ENCODE results near the gene SMTNL2. TPM values are rescaled to one million over a fixed set of nuclear protein-coding genes. Genes with fewer than 3 reads are reported as not detected.
"Not testable (repeated sequence)": the region's sequence is repeated elsewhere in the genome, so short reads cannot be mapped to it uniquely, and the experiment has no call there.

SMTNL2 gene
- total RNA-seq, 1 donor from 2014 or later, result 8.6 TPM

DNA sequence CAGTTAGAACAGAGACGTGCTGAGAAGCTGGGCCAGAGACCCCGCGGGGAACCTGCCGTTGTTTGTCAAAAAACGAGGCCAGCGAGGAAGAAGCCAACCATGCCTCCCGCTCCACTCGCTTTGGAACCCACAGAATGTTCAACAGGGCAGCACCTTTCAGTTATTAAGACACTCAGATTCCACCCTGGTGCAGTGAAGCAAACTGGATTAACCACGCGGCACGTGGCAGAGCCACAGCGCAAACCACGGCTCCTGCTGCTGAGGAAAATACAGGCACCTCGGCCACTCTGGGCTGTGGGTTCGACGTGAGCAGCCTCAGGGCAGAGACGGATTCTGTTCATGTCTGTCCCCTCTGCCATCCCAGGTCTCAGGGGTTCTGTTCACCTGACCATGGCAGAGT lies 32.8 kb downstream of the SMTNL2 start:
- no peak for TF ChIP-seq CTCF (IDR thresholded peaks at IDR 0.05; ENCODE audit: unreplicated experiment)
- H3K9me3 Mint-ChIP-seq (ENCODE audit: low read depth), result peaks cover 3% of the 10 kb centered on the region
- peaks cover 5% of the 10 kb centered on the region for H3K4me1 Mint-ChIP-seq (ENCODE audit: low read depth)
- H3K4me3 Mint-ChIP-seq (ENCODE audit: low read depth), result no peak overlapping the region
- H3K36me3 Mint-ChIP-seq (ENCODE audit: insufficient read depth), result no peaks in the 10 kb centered on the region
- no peak for DNase-seq (ENCODE audit: low spot score, unreplicated experiment)
- H3K27ac Mint-ChIP-seq, result peak overlapping the region; percentile 16
- H3K27me3 Mint-ChIP-seq, result peaks cover 5% of the 10 kb centered on the region

DNA sequence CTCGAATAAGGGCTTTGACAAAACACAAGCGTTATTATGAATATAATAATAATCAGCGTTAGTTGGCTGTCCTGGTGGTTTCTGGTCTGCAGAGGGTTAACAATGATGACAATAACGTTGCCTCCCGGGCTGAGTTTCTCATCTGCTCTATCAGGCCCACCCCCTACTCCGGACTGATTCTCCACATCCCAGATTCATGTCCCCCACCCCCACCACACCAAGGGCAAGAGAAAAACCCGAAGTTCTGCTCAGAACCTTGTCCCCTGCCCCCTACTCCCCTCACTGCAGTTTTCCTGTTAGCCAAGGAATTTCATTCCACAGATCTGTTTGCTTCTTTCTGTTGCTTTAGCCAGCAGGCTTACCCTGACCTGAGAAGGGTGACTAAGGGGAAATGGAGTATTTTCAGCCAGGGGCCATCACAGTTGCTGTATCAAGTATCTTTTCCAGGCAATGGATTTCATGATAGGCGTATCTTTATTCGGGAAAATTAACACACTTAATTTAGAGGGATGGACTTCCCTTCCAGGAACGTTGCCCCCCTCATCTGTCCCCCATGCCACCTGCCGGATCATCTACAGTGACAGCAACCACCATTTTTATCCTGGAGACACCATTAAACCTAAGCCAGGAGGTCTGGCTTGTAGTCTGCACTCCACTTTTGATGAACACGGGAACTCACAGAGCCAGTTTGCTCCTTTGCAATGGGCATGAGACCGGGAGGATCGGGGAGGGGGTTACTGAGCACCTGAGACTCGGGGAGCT lies 33.4 kb downstream of the SMTNL2 start:
- H3K4me3 Mint-ChIP-seq (ENCODE audit: low read depth), result no peak overlapping the region
- peaks cover 3% of the 10 kb centered on the region for H3K9me3 Mint-ChIP-seq (ENCODE audit: low read depth)
- no peak overlapping the region for H3K27ac Mint-ChIP-seq
- DNase-seq (ENCODE audit: low spot score, unreplicated experiment), result no peak
- H3K4me1 Mint-ChIP-seq (ENCODE audit: low read depth), result peaks cover 5% of the 10 kb centered on the region
- no peaks in the 10 kb centered on the region for H3K36me3 Mint-ChIP-seq (ENCODE audit: insufficient read depth)
- peaks cover 5% of the 10 kb centered on the region for H3K27me3 Mint-ChIP-seq
- no peak for TF ChIP-seq CTCF (IDR thresholded peaks at IDR 0.05; ENCODE audit: unreplicated experiment)

GRCh38 chr17:4620531-4621101 lies 36.3 kb downstream of the SMTNL2 start:
- Mint-ChIP-seq H3K27me3 (peaks cover 15% of the 10 kb centered on the region), H3K4me3 (ENCODE audit: low read depth) (no peak overlapping the region), H3K4me1 (ENCODE audit: low read depth) (peaks cover 5% of the 10 kb centered on the region), H3K36me3 (ENCODE audit: insufficient read depth) (no peaks in the 10 kb centered on the region), H3K27ac (no peak overlapping the region), H3K9me3 (ENCODE audit: low read depth) (peaks cover 2% of the 10 kb centered on the region)
- DNase-seq (ENCODE audit: low spot score, unreplicated experiment), result no peak
- TF ChIP-seq CTCF (IDR thresholded peaks at IDR 0.05; ENCODE audit: unreplicated experiment), result no peak

GRCh38 chr17:4622375-4622774 lies 38.0 kb downstream of the SMTNL2 start:
- Mint-ChIP-seq H3K27me3 (peaks cover 26% of the 10 kb centered on the region), H3K9me3 (ENCODE audit: low read depth) (no peaks in the 10 kb centered on the region), H3K36me3 (ENCODE audit: insufficient read depth) (no peaks in the 10 kb centered on the region), H3K27ac (no peak overlapping the region), H3K4me3 (ENCODE audit: low read depth) (no peak overlapping the region), H3K4me1 (ENCODE audit: low read depth) (peaks cover 8% of the 10 kb centered on the region)
- TF ChIP-seq CTCF (IDR thresholded peaks at IDR 0.05; ENCODE audit: unreplicated experiment), result no peak
- no peak for DNase-seq (ENCODE audit: low spot score, unreplicated experiment)

DNA sequence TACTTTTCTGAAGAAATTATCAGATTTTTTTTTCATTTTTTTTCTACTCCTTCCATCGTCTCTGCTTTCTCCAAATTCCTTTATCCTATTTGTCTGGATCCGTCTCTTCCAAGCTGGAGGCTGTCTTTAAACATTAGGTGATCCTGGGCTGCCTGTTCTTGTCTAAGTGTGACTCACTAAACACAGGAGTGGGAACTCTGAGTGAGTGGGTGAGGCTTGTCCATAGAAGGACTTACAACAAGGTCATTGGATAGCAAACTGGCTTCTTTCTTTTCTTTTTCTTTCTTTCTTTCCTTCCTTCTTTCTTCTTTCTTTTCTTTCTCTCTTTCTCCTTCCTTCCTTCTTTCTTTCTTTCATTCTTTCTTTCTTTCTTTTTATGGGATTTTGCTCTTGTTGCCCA lies 38.9 kb downstream of the SMTNL2 start:
- Mint-ChIP-seq H3K36me3 (ENCODE audit: insufficient read depth) (no peaks in the 10 kb centered on the region), H3K27ac (no peak overlapping the region), H3K4me1 (ENCODE audit: low read depth) (peaks cover 3% of the 10 kb centered on the region), H3K4me3 (ENCODE audit: low read depth) (no peak overlapping the region), H3K27me3 (peaks cover 25% of the 10 kb centered on the region), H3K9me3 (ENCODE audit: low read depth) (no peaks in the 10 kb centered on the region)
- DNase-seq (ENCODE audit: low spot score, unreplicated experiment), result no peak
- no peak for TF ChIP-seq CTCF (IDR thresholded peaks at IDR 0.05; ENCODE audit: unreplicated experiment)

DNA sequence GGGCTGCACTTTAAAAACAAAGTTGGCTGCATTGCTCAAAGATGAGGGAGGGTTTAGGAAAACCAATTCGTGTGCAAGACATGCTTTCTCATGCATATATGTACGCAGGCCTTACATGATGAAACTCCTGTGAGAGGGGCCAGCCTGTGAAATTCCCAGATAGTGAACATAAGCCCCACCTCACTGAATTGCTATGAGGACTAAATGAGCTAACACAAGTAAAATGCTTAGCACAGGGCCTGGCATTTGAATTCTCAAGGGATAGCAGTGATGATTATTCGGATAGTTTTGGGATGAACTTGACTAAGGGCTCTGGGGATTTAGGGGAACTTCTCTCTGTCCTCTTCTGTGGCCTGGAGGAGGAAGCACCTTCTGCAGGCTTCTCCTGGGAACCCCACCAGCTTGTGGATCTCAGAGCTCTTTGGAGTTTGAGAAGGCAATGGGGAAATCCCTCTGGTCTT lies 40.2 kb downstream of the SMTNL2 start:
- not testable (repeated sequence) for H3K4me3 Mint-ChIP-seq (ENCODE audit: low read depth); H3K9me3 Mint-ChIP-seq (ENCODE audit: low read depth); H3K36me3 Mint-ChIP-seq (ENCODE audit: insufficient read depth); DNase-seq (ENCODE audit: low spot score, unreplicated experiment); H3K27ac Mint-ChIP-seq; H3K4me1 Mint-ChIP-seq (ENCODE audit: low read depth)
- peaks cover 25% of the 10 kb centered on the region for H3K27me3 Mint-ChIP-seq
